Ureter (tissue), 1 donor: Measurements from ENCODE around the gene RNF212. TPM values are rescaled to one million over a fixed set of nuclear protein-coding genes. Genes with fewer than 3 reads are reported as not detected.

Source experiments
- DNase-seq: peaks from one replicate; pipeline ENCODE4 v3.0.0-alpha.2; 2020; ENCODE audit warnings: low spot score
- total RNA-seq: library from RNA; stranded (reverse); gene quantifications from one replicate; pipeline ENCODE4 v1.2.4, GENCODE V29; 2023
- donor health status: DM: yes; HTN: yes; CAD: no.

RNF212 gene
- total RNA-seq, 1 donor from 2014 or later = 5.1 TPM

DNA sequence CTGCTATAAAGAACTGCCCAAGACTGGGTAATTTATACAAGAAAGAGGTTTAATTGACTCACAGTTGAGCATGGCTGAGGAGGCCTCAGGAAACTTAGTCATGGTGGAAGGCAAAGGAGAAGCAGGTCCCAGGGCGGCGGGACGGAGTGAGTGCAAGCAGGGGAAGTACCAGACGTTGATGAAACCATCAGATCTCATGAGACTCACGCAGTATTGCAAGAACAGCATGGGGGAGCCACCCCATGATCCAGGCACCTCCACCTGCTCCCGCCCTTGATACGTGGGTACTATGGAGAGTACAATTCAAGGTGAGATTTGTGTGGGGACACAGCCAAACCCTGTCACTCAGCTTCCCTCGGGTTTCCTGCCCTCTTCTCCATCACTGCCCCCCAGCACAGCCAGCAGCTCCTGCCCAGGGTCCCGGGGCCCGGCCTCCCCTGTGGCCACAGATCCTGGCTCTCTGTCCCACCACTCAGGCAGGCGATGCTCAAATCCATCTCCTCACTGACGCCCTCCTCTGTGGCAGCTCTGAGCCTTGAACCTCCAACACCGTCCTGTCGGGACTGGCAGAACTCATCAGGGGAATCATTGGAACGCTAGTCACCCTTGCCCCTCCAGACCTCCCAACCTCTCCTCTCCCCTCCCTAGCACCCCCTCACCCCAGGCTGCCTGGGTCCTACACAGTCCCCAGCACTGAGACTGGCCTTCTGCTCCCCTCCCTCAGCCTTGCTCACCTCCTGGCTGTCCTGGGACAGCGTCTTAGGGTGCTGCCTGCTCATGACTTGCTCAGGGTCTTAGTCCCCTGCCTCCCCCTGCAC lies 64.4 kb downstream of the RNF212 start:
- peak; percentile 38 for DNase-seq

DNA sequence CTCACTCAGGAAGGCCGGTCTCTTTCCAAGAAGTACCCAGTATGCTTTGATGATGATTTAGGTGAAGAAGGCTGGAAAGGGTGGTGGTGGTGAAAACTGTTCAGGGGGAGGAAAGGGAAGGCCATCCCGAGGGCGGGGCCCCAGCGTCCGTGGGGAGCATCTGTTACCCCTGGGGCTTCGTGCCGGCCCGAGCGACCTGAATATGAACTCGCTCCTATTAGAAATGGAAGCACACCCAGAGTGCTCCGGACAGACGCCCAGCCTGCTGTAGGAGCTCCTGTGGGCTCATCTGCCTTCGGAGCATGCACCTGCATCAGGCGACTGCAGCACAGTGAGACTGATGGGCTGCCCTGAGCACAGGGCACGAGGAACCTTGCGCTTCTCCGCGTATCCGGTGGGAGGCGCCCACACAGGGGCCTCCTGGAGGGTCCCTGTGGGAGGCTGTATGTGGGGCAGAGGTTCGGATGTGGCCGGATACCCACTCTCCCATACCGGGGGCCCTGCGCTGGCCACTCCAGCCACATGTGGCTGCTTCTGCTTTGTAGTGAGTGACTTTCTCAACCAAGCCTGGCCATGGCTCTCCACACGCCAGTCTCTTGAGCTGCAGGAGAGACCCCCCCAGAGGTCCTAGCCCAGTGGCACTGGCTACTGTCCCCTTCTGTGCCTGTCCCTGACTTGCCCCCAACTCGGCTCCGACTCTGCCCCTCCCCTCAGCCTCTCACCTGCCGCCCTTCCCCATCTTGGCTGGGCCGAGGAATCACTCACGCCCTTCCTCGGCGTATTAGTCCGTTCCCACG lies 65.2 kb downstream of the RNF212 start:
- no peak for DNase-seq

DNA sequence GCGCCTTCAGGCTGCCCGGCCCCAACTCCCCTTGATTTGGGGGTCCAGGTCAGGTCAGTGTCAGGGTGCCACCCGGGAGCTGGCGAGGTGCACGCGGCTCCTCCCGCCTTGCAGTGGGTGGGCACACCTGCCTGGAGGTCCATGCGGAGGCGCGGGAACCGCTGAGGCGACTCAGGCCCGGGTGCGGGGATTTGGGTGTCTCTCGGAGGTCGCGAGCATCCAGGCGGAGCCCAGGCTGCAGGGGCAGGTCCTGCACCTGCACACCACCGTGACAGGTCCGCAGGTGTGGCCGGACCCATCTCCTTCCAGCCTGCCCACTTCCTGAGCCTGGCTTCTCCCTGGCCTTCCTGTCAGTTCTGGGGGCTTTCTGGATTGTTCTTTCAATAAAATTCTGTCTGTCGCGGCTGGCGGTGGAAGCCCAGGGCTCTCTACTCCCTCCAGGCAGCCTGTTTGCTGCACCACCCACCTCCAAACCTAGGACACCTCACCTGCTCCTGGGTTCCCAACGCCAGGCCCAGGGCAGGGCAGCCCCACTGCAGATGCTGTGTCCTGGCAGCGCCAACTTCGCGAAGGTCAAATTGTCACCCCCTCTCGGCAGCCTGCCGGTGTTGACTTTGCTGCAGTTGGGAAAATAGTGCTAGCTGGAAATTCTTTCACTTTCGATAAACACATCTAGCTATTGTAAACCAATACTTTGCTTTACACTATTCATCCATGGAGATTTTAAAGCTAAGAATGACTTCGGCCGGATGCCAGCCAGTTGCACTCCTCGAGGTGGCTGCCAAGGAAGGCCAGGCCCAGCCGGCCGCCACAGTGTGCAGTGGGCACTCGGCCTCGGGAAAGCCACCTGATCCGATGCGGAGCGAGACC lies 66.0 kb downstream of the RNF212 start:
- peak; percentile 41 for DNase-seq

DNA sequence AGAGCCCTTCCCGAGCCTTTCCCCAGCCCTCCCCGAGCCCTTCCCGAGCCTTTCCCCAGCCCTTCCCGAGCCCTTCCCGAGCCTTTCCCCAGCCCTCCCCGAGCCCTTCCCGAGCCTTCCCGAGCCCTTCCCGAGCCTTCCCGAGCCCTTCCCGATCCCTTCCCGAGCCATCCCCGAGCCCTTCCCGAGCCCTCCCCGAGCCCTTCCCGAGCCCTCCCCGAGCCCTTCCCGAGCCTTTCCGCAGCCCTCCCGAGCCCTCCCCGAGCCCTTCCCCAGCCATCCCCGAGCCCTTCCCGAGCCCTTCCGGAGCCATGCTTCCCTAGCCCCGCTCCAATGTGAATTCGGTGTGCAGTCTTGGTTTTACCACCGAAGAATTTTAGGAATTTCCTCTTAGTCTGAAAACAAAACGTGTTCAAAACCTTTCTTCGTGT lies 66.8 kb downstream of the RNF212 start:
- peak; percentile 71 for DNase-seq

DNA sequence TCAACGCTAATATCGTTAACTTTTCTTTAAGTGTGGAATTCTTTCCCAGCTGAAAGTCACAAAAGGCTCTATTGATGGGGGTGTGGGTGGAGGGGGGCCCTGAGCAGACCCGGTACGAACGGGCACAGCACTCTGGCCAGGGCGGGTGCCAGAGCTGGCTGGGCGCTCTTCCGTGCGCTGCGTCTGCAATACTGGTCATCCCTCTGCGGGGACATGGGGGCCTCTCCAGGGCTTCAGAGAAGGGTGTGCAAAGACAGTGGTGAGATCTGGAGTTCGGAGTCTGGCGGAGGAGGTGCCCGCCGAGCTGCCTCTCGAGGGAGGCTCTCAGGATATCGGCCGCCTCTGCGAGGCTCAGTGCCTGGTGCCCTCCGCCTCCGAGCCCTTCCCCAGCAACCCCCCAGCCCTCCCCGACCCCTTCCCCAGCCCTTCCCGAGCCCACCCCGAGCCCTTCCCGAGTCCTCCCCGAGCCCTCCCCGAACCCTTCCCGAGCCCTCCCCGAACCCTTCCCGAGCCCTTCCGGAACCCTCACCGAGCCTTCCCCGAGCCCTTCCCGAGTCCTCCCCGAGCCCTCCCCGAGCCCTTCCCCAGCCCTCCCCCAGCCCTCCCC lies 67.7 kb downstream of the RNF212 start:
- no peak for DNase-seq

DNA sequence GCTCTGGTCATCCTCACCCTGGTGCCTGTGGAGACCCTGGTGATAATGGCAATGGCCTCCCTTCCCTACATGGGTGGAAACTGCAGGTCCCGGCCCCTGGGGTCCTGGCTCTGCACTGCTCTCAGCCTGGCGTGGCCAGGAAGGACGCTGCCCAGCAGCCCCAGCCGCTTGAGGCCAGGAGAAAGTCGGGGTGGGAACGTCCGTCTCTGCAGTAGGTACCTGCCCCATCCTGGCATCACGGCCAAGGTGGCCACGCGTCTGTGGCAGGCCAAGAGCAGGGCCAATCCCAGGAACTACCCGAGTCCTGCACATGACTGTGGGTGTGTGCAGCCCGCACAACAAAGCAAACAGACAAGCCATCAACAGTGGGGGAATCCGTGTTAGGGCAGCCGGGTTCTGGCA lies 68.2 kb downstream of the RNF212 start:
- no peak for DNase-seq

DNA sequence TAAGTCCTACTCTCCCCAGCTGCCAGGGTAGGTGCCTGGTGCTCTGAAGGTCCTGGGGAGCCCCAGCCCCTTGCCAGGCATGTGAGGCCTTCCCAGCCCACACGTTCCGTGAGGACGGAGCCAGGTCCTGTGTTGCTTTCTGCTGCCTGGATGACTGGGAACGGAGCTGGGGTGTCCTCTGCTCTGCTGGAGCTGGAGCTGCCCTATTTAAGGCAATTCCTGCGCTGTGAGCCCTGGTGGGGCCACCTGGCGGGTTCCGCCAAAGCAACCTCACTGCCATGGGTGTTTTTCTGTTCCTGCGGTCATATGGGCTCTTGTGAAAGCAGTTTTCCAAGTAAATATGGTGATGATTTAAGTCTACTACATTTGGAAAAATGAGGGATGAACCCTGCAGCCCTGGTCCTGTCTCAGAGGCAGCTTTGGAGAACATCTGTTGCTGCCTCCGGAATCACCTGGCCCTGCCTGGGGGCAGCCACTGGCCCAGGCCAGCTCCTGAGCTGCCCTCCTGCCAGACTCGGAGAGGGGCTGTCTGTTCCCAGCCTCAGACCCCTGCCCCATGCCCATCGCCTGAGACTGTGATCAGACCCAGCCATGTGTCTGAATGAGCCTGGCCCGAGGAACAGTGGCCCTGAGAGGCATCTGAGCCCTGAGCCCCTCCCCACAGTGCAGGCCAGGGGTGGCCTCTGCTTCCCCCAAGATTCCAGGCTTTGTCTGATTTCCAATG lies 68.7 kb downstream of the RNF212 start:
- no peak for DNase-seq

DNA sequence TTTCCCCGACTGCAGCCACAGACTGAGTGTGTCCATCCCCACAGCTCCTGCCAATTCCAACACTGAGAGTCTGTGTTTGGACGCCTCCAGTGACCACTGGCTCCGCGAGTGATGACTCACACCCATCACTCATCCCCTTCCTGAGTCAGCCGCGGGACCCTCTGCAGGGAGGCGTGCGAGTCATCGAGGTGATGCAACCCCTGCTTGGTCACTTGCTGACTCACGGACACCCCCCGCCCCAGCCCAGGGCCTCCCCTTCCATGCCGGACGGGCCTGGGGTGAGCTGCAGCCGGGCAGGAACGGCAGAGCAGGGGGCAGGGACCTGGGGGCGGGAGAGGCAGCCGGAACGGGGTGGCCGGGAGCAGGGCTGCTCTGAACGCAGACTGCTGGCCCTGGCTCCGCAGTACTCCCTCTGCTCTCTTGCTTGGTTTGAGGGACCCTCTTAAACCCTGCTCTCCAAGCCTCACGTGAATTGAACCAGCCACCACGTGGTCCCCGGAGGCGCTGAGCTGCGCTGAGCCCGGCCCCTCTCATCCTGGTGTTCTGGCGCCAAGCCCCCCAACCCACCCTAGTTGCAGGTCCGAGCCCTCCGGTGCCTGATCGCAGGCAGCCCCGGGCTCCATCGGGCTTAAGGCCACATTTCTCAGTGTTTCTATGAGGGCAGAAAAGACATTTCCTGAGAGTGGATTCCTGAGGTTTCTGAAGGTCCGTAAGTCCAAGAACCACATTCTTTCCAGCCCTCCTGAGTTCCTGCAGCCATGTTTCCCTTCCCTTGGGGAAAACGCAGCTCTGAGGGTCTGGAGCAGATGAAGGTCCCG lies 69.5 kb downstream of the RNF212 start:
- DNase-seq = peak; percentile 84

DNA sequence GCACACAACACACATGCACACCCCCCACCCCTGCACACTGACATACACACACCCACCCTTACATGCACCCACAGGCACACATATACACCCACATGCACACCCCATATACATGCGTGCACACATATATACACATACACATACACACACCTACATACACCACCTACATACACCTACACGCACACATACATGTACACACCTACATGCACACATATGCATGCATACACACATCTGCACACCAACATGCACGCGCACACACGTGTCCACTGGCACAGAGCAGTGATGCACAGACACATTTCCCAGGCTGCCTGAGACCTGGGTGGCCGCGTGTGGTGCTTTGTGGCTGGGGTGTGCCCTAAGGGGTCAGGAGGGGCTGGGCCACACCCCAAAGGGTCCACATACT lies 70.2 kb downstream of the RNF212 start:
- DNase-seq = no peak

DNA sequence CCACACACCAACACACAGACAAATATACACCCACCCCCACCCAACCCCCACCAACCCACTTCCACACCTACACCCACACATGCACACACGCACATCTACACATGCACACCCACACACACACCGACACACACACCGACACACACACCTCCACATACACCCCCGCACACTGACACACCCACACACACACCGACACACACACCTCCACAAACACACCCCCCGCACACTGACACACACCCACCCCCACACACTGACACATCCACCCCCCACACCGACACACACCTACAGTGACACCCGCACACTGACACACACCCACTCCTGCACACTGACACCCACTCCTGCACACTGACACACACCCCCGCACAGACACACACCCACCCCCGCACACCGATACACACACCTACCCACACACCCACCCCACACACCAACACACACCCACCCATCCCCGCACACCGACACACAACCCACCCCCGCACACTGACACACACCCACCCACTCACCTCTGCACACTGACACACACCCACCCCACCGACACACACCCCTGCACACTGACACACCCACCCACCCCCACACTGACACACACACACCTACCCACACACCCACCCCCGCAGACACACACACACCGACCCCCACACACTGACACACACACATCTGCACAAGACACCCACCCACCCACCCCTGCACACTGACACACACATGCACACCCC lies 70.9 kb downstream of the RNF212 start:
- DNase-seq = no peak

DNA sequence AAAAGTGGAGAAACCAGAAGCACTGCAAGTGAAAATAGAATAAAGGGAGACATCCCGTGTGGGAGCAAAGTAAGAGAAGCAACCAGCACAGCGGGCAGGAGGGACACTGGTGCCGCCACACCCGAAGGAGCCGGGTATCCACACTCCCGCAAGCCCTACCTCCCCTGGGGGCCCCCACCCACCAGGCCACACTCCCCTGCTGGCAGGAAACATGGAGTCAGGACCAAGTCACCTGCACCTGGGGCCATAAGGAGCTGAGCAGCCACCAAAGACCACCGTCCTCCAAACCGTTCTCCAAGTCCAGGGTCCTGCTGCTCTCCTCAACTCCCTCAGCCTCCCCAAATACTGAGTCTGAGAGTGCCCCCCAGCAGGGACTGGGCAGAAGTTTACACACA lies 71.4 kb downstream of the RNF212 start:
- no peak for DNase-seq

DNA sequence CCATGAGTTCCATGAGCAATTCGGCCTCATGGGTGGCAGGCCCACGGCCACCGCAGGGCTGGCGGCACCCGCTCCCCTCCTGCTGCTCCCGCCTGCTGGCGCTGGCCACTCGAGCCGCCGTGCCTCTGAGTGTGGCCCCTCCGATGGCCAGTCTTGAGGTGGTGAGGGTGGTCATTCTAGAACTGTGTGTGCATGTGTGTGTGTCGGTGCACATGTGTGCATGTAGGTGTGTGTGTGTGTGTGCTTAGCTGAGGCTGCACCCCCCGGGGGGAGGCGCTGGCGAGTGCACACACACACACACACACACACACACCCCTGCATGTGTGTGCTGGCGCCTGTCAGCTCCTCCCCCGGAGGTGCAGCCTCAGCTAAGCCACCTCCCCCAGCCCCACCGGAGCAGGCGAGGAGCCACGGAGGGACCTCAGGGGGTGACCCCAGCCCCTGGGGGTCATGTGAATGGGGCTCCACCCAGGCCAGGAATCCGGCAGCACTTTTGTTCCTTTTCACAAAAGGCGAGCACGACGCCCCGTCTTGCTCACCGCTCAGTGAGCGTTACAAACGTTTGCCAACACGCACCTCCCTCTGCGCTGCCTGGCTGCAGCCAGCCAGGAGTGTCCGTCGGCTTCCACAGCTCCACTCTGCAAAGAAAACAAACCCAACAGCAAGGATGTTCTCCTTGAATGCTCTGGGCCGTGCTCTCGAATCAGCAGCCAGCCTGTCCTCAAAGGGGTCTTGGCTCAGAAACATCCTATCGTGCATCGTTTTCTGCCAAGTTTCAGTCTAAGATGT lies 72.0 kb downstream of the RNF212 start:
- DNase-seq = no peak

DNA sequence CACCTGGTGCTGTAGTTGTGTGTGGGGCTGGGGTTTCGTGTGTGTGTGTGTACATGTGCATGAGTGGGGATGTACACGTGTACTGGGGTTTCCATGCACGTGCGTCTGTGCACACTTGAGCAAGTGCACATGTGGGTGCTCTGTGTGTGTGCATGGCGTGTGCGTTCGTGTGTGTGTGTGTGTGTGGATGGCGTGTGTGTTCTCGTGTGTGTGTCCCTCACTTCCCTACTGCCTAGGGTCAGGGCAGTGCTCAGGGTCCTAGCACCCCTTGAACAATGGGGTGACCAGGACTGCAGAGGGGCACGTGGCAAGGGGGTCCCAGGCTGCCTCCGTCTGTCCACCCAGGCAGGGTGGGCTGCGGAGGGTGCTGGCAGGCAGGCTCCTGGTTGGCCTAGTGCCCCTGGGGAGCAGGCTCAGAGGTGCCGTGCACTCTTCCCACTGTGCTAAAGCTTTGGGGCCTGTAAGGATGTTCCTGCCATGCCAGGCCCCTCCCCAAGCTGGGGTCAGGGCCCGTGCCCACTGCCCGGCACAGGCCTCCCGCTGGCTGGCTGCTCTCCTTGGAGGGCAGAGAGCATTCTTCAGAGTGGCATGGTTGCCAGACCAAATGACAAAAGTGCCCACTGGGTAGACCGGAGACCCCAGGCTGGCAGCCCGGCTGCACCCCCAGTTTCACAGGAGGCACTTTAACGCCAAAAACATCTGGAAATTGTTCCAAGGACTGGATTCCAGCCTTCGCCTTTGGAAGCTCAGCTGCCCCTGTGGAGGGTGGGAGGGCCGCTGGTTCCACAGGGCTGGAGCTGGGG lies 72.8 kb downstream of the RNF212 start:
- DNase-seq = no peak

DNA sequence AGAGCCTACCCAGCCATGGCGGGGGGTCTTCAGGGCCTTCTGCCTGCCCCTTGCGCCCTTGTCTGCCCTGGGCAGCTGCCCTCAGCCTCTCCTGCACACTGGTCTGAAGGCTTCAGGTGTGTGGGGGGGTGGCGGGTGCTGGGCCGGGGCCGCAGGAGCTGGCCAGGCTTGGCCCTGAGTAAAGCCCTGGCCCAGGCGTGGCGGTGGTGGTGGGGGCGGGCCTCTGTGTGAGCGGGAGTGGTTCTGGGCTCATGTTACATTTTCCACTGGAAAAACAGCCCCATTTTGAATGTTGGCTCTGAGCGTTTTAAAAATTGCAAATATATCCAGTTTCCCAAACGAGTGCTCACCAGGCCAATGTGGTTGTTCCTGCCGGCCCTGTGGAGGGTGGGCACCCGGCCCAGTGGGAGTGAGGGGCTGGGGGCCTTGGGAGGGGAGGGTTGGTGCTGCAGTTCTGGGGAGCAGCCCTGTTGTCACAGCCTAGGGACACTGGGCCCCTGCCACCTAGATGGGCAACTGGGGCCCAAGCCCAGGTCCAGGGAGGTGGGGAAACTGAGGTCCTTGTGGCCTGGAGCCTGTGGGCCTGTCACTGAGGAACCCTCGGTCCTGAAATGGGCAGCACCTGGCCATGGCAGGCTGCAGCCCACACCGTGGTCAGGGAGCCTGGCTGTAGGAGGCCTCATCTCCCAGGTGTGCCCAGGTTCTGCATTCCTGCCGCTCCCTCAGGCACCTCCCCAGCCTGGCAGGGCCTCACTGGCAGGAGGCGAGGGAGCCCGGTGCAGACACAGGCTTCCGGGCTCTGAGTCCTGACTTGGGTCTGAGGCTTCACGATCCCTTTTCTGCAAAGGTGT lies 73.6 kb downstream of the RNF212 start:
- no peak for DNase-seq

DNA sequence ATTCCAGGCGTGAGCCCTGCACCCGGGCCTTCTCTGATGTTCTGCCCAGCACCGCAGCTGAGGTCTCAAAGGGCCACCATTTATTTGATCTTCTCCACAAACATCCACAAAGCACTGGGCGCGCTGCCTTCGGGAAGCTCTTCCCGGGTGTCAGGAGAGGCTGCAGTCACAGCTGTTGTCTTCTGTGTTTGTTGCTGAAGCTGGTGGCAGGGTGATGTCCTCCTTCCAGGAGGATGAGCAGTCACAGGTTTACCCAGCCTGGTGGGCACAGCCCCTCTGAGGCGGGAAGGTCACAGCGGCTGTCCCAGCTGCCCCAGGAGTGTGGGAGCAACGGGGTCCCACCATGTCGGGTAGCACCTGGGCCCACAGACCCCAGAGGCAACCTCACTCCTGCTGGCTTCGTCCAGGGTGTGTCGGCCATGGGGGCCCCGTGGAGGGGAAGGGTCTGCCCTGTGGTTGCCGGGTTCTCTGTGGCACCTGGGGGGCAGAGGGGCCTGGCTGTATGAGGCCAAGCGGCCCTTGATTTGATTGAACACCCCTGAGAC lies 74.3 kb downstream of the RNF212 start:
- DNase-seq = no peak

DNA sequence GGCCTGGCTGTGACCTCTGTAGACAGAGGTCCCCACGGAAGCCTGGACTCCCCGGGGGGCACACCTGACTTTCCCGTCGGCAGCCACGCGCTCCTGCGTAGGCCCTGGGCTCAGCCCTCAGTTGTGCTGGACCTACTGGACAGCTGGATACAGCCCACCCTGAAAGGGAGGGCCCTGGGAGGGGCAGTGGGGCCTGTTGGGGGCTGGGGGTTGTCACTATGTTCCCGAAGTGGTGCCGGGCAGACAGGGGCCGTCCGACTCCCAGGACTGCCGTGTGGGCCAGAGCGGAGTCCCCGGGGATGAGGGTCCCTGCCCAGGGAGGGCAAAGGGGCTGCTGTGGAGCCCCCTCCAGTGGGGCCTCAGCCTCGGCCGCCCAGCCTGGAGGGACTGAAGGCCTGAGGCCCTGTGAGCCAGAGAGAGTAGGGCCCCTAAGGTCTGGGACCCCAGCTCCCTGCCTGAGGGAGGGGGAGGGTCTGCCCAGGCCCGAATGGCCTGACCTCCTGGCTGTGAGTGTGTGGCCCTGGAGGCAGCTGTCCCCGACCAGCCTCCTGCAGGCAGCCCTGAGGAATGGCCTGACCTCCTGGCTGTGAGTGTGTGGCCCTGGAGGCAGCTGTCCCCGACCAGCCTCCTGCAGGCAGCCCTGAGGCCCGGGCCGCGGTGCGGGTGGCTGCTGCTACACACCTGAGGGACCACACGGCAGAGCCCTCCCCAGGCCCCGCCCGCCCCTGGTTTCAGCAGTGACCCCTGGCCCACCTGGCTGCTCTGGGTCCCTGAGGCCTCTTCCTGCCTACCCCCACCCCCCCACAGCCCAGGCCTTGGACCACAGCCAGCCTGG lies 76.2 kb downstream of the RNF212 start:
- DNase-seq = no peak
